Renal cortical epithelial cell (primary cell): Measurements from ENCODE around the gene GOLGA6L24. TPM values are rescaled to one million over a fixed set of nuclear protein-coding genes. Genes with fewer than 3 reads are reported as not detected.
"Not testable (repeated sequence)": the region's sequence is repeated elsewhere in the genome, so short reads cannot be mapped to it uniquely, and the experiment has no call there.

Source experiments
- DNase-seq: peaks from one replicate; pipeline ENCODE4 v3.0.0-alpha.2; 2011; ENCODE audit warnings: low read depth
- total RNA-seq: library from RNA; depleted of rRNA; stranded (reverse); fragments of >200 nt; gene quantifications from 2 replicates; pipeline ENCODE4 v1.2.3, GENCODE V29; 2014

The GOLGA6L24 gene, protein sequence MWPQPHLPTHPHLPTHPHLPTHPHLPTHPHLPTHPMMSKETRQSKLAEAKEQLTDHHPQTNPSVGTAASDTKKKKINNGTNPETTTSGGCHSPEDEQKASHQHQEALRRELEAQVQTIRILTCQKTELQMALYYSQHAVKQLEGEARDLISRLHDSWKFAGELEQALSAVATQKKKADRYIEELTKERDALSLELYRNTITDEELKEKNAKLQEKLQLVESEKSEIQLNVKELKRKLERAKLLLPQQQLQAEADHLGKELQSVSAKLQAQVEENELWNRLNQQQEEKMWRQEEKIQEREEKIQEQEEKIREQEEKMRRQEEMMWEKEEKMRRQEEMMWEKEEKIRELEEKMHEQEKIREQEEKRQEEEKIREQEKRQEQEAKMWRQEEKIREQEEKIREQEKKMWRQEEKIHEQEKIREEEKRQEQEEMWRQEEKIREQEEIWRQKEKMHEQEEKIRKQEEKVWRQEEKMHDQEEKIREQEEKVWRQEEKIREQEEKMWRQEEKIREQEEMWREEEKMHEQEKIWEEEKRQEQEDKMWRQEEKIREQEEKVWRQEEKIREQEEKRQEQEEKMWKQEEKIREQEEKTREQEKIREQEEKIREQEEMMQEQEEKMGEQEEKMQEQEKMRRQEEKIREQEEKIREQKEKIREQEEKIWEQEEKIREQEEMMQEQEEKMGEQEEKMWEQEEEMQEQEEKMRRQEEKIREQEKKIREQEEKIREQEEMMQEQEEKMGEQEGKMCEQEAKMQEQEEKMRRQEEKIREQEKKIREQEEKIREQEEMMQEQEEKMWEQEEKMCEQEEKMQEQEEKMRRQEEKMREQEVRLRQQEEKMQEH
- total RNA-seq = not detected in 2 replicates

DNA sequence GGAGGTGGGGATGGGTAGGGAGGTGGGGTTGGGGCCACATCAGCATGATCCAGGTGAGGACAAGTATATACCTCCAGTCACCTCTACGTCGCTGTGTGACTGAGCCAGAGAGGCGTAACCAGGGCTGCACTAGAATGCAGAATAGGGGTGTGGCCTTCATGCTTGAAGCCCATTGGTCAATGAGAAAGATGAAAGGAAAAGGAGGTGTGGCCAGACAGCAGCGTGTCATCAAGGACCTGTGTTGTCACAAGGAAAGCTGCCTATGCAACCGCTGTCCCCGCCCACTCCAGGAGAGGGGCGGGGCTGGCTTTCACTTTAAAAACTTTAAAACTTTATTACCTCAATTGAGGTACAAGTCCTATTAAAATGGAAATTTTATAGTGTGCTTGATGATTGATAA lies at the start of gene GOLGA6L24:
GOLGA6L24 (minus strand) TSS at position 101 of the 400 bp plus-strand sequence; CDS start at position 40, 61 bp downstream.
- DNase-seq = not testable (repeated sequence)

DNA sequence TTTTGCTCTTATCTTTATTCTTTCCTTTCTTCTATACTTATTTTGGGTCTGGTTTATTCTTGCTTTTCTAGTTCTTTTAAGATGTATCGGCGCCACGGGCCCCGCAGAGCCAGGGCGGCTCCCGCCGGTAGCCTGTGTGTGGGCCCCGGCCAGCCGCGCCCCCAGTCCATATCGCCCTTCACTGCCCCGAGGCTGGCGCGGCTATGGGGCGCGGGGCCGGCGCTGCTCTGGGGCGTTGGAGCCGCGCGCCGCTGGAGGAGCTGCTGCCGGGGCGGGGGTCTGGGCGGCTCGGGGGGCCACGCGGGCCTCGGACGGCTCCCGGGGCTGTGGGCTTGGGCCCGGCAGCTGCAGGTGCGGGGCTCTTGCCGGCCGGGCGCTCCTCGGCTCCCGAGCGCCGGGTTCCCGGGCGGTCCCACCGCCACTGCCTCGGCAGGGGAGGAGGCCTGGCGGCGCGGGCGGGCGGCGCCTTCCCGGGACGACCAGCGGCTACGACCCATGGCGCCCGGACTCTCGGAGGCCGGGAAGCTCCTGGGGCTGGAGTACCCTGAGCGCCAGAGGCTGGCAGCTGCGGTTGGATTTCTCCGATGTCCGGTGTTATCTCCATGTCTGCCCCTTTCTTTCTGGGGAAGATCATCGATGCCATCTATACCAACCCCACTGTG lies 45.0 kb upstream of the GOLGA6L24 start:
- DNase-seq = not testable (repeated sequence)

DNA sequence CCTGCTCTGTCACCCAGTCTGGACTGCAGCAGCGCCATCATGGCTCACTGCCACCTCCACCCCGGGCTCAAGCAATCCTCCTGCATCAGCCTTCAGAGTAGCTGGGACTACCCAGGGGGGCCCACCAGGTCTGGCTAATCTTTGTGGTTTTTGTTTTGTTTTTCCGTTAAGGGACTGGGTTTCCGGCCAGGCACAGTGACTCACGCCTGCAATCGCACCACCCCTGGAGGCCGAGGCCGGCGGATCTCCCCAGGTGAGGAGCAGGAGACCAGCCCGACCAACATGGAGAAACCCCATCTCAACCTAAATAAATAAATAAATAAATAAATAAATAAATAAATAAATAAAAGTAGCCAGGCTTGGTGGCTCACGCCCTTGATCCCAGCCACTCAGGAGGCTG lies 38.1 kb upstream of the GOLGA6L24 start:
- DNase-seq = not testable (repeated sequence)

DNA sequence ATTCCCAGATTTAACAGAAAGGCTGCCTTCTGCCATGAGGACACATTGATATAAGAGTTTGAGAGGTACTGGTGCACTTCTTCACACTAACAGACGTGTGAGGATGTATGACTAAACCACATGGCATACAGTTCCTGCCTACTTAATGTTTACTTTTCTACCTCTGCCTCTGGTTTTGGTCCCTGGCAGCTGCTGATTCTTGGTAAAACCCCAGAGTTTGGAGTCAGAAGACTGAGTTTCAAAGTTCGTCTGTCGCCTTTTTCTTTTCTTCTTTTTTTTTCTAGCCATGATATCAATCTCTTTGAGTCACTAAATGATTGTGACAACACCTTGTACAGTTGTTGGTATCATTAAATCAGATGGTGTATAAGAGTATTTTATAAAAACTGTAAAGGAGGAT lies 22.2 kb upstream of the GOLGA6L24 start:
- not testable (repeated sequence) for DNase-seq

DNA sequence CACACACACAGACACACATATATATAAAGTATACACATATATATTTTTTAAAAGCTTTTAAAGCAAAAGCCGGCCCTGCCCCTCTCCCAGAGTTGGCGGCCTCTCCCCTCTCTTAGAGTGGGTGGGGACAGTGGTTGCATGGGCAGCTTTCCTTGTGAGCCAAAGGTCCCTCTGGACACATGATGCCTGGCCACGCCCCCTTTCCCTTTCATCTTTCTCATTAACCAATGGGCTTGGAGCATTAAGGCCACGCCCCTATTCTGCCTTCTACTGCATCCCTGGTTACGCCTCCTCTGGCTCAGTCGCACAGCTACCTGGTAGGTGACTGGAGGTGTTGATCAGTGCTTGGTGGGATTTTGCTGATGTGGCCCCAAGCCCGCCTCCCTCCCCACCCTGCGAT lies 20.5 kb upstream of the GOLGA6L24 start, which contains the start of gene GOLGA8F:
GOLGA8F (plus strand) TSS at position 301 of the 400 bp plus-strand sequence; CDS start at position 399, 98 bp downstream.
- not testable (repeated sequence) for DNase-seq

DNA sequence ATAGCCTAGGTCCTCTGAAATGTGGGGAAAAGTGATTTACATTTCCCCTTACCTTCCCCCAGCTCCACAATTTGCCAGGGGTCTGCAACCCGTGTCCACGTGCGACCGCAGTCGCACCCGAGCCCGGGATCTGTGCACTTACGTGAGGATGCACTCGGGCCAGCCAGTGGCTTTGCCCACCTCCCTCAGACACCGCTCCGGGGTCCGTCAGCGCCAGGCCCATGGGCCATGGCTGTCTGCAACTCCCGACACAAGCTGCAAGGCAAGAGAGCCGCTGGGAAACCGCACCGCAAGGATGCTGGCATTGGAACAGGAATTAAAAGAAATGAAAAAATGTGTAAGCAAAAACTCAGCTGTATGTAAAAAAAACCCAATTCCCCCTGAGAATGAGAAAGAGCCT lies 7.6 kb upstream of the GOLGA6L24 start:
- not testable (repeated sequence) for DNase-seq

DNA sequence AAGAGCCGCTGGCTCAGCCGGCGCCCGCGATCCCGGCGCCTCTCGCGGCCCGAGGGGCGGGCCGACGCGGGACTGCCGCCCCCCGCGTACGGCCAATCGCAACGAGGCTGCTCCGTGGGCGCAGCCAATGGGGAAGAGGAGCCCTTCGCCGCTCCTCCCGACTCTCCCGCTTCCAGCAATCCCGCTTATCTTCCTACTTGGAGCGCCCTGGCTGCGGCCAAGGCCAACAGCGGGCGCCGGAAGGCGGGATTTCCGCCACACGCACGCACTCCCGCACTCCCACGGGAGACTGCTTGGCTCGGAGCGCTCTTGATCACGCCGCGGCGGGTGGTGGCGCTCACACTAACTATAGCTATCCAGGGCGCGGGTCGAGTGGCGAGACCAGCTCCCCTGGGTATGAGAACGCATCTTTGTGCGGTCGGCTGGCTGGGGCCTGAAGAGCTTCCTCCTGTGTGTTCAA lies 35.7 kb downstream of the GOLGA6L24 start, which contains the start of gene HERC2:
HERC2 (minus strand) TSS at position 51 of the 460 bp plus-strand sequence. CDS start 746 bp downstream, outside the sequence.
- not testable (repeated sequence) for DNase-seq

DNA sequence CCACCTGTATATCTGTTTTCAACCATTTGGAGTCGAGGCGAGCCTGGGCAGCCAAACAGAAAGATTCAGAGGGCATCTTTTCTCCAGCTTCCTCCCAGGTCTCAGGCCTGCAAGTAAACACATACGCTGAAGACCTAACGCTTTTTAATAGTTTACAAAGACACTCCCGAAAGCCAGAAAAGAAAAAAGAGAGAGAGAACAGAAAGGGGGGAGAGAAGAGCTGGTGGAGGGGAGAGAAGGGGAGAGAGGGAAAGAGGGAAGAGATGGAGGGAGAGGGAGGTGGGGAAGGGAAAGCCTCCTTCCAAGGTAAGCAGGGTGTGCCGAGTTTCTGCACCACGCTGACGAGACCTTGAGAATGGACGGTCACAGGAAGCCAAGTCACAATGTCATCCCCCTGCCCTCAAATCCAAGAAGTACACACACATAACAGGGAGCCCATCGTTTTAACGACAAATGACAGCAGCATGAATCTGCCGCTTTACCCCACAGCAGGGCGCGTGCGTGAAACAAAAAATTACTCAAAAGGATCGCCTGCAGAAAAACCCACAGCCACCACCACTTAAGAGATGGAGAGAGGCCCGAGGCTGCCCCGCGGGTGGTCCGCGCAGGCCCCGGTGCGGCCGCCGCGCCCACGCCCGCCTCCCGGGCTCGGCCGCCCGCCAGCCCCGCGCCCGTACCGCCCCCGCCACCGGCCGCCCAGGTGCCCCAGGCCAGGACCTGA lies 36.4 kb downstream of the GOLGA6L24 start:
- not testable (repeated sequence) for DNase-seq

DNA sequence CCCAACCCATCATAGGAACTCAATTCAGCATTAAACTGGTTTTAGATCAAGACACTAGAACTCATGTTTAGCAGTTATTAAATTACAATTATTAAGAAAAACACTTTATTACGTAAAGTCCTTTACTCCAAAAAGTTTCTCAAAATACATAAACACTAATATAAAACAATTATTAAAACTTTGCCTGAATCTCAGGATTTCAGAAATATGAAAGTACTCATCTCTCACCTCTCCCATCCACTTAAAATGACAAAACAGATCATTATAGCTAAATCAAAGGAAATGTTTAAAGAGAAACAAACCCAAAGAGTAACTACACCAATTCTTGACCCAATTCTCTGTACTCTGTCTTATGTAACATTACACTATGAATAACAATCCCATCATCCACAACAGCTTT lies 38.2 kb downstream of the GOLGA6L24 start:
- DNase-seq = not testable (repeated sequence)

DNA sequence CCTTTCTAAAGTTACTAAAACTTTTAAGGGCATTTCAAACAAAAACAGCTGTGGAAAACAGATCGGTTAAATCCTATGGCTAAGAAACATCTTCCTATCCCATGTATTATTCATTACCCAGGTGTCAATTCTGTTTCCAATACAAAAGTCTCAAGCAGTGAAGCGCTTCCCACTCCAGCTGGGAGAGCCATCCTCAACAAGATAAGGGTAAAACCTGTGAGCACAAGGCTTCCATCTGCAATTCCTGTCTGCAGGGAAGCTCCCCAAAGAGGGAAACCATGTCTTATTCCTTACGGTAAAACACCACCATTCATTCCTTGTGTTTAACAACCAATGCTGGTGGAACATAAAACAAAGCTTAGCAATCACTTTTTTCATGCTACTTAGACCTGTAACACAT lies 39.1 kb downstream of the GOLGA6L24 start:
- not testable (repeated sequence) for DNase-seq

DNA sequence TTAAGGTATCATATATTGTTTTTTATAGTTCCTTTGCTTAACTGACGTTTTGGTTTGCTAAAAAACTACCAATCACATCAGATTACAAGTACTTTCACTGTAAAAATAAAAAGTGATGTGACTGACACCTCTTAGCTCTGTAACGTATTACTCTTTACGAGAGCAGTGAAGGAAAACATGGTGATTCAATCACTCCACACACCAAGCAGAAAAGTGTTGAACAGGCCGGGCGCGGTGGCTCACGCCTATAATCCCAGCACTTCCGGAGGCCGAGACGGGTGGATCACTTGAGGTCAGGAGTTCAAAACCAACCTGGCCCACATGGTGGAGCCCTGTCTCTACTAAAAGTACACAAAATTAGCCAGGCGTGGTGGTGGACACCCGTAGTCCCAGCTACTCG lies 39.8 kb downstream of the GOLGA6L24 start:
- not testable (repeated sequence) for DNase-seq

DNA sequence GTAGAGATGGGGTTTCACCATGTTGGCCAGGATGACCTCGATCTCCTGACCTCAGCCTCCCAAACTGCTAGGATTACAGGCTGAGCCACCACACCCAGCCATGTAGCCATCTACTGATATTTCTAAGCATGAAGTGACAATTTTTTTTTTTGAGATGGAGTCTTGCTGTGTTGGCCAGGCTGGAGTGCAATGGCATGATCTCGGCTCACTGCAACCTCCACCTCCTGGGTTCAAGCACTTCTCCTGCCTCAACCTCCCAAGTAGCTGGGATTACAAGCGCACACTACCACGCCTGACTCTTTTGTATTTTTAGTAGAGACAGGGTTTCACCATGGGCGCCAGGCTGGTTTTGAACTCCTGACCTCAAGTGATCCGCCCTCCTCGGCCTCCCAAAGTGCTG lies 40.9 kb downstream of the GOLGA6L24 start:
- DNase-seq = not testable (repeated sequence)

DNA sequence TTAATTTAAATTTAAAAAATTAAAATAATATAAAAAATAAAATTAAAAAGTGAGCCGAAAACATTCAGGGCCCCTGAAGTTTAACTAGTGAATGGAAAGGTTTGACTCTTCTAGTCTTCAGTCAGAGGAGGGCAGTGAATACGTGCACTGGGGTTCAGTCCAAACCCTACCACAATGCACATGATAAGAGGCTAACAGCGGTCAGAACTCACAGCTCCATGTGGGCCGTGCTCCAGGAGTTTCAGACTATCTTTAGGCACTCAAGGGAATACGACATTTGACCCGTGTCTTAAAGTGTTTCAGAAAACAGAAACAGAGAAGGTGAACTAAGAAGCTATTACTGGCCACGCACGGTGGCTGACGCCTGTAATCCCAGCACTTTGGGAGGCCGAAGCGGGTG lies 47.4 kb downstream of the GOLGA6L24 start:
- not testable (repeated sequence) for DNase-seq

DNA sequence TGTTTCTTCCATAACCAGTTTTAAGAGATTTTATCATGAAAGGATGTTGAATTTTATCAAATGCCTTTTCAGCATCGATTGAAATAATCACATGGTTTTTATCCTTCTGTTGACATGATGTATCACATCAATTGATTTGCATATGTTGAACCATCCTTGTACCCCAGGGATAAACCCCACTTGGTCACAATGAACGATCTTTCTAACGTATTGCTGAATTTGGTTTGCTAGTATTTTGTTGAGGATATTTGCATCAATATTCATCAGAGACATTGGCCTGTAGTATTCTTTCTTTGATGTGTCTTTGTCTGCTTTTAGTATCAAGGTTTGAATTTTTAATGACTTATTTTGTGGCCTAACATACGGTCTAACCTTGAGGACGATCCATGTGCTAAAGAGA lies 49.2 kb downstream of the GOLGA6L24 start:
- DNase-seq = not testable (repeated sequence)

Other genes starting within 250 kb of the GOLGA6L24 start
- gene HERC2, start 35.9 kb downstream of the GOLGA6L24 start, total RNA-seq = 31.8 and 101 TPM in 2 replicates
- 0.15 TPM in 1 of 2 replicates, not detected in the other for gene GOLGA8F, start 20.6 kb upstream of the GOLGA6L24 start, total RNA-seq
- 0.05 TPM in 1 of 2 replicates, not detected in the other for gene GOLGA8G, start 174.9 kb upstream of the GOLGA6L24 start, total RNA-seq
- gene GOLGA6L25, start 195.5 kb upstream of the GOLGA6L24 start, total RNA-seq = not detected in 2 replicates